PC-3 (cell line): ENCODE data around the gene KLHL12. TPM values are rescaled to one million over a fixed set of nuclear protein-coding genes. Genes with fewer than 3 reads are reported as not detected.

Source experiments
- ATAC-seq: fragments of 200-7000 bp; cut with Tn5 transposase; 2 replicates; pipeline ENCODE4 v1.9.1; 2020; ENCODE audit warnings: mild to moderate bottlenecking, moderate library complexity
- BruUV-seq: library from RNA; stranded (reverse); fragments of 400-500 nt; replicated peaks from 2 replicates; lab custom pipeline; 2021; lab: Mats Ljungman, UMichigan
- CTCF ChIA-PET: fragments of 300-600 bp; sonication (Branson Sonifier 250); formaldehyde crosslinking; loops from one replicate; lab custom pipeline; 2022; ENCODE audit warnings: antibody characterized with exemption; lab: Charles Lee
- POLR2A ChIA-PET: fragments of 300-600 bp; sonication (Branson Sonifier 250); formaldehyde crosslinking; loops from one replicate; lab custom pipeline; 2022; ENCODE audit warnings: antibody characterized with exemption; ENCODE audit not compliant: unreplicated experiment; lab: Charles Lee
- DNase-seq: peaks from one replicate; pipeline ENCODE4 v3.0.0-alpha.2; 2015
- H2AFZ ChIP-seq: fragments of 300-600 bp; sonication (generic); 2 replicates; pipeline ENCODE4 v1.6.0; 2016; ENCODE audit warnings: antibody characterized with exemption, low read length
- H3F3A ChIP-seq: fragments of 300-600 bp; sonication (generic); one replicate; pipeline ENCODE4 v1.6.0; 2017; ENCODE audit warnings: antibody characterized with exemption, low read length, control low read depth, mild to moderate bottlenecking; ENCODE audit not compliant: unreplicated experiment
- H3K27ac ChIP-seq: fragments of 300-600 bp; sonication (generic); 2 replicates; pipeline ENCODE4 v1.5.1; 2016; ENCODE audit warnings: mild to moderate bottlenecking, low read length
- H3K27me3 ChIP-seq: fragments of 300-600 bp; sonication (generic); 2 replicates; pipeline ENCODE4 v1.6.1; 2016; ENCODE audit warnings: low read length, mixed read lengths
- H3K36me3 ChIP-seq: fragments of 300-600 bp; sonication (generic); 2 replicates; pipeline ENCODE4 v1.6.1; 2016; ENCODE audit warnings: low read depth, mixed run types, low read length, mixed read lengths
- H3K4me1 ChIP-seq: fragments of 300-600 bp; sonication (generic); 2 replicates; pipeline ENCODE4 v1.5.1; 2016; ENCODE audit warnings: low read length; ENCODE audit not compliant: insufficient read depth
- H3K4me2 ChIP-seq: fragments of 300-600 bp; sonication (generic); 2 replicates; pipeline ENCODE4 v1.6.0; 2016; ENCODE audit warnings: low read length
- H3K4me3 ChIP-seq: fragments of 300-600 bp; sonication (generic); 2 replicates; pipeline ENCODE4 v1.5.1; 2016; ENCODE audit warnings: mild to moderate bottlenecking, low read length, mixed read lengths
- H3K79me2 ChIP-seq: fragments of 300-600 bp; sonication (generic); 2 replicates; pipeline ENCODE4 v1.6.1; 2017; ENCODE audit warnings: low read length, mixed read lengths
- H3K9ac ChIP-seq: fragments of 300-600 bp; sonication (generic); 2 replicates; pipeline ENCODE4 v1.6.0; 2016; ENCODE audit warnings: mild to moderate bottlenecking, low read length
- H3K9me2 ChIP-seq: fragments of 300-600 bp; sonication (generic); replicated peaks from 2 replicates; pipeline ENCODE4 v1.6.1; 2016; ENCODE audit warnings: mixed run types, low read length, mixed read lengths
- H3K9me3 ChIP-seq: fragments of 300-600 bp; sonication (generic); 2 replicates; pipeline ENCODE4 v1.6.1; 2016; ENCODE audit warnings: low read length, mixed read lengths
- H4K20me1 ChIP-seq: fragments of 300-600 bp; sonication (generic); 2 replicates; pipeline ENCODE4 v1.6.1; 2016; ENCODE audit warnings: low read length, mixed read lengths
- CTCF ChIP-seq: fragments of 300-600 bp; sonication (generic); conservative IDR thresholded peaks from 2 replicates; pipeline ENCODE4 v1.5.1; 2017; ENCODE audit warnings: antibody characterized with exemption, low read depth, mild to moderate bottlenecking, low read length
- EZH2 ChIP-seq: fragments of 300-600 bp; sonication (generic); IDR thresholded peaks from one replicate; pipeline ENCODE4 v1.6.1; 2017; ENCODE audit warnings: antibody characterized with exemption, mild to moderate bottlenecking, low read length; ENCODE audit not compliant: unreplicated experiment
- EZH2phosphoT487 ChIP-seq: fragments of 300-600 bp; sonication (generic); IDR thresholded peaks from 2 replicates; pipeline ENCODE4 v1.6.1; 2018; ENCODE audit warnings: mild to moderate bottlenecking, antibody characterized with exemption, low read length, borderline replicate concordance
- intact Hi-C: fragments of 100-400 bp; cut with micrococcal nuclease; formaldehyde crosslinking; loops from 2 replicates; pipeline ENCODE4 v1.9.0; 2023
- total RNA-seq: library from RNA; depleted of rRNA; stranded (reverse); fragments of >200 nt; gene quantifications from 2 replicates; pipeline ENCODE4 v1.2.3, GENCODE V29; 2014

KLHL12 gene
- total RNA-seq, 1 experiment from 2014 or later = 25.2 TPM

- H3K9ac ChIP-seq = no peak overlapping the region
- no peak overlapping the region for H2AFZ ChIP-seq
- intact Hi-C loops = loop anchor here (2.0 kb wide), 2 partner anchors 30 to 158 kb away; partner anchors contain the start of gene PCAT6
- H3F3A ChIP-seq = no peaks in the 10 kb centered on the region
- POLR2A ChIA-PET = no interaction called here
- no peaks in the 10 kb centered on the region for H3K9me3 ChIP-seq
- TF ChIP-seq EZH2 = no peak
- no peak for TF ChIP-seq EZH2phosphoT487
- TF ChIP-seq CTCF = no peak
- H3K79me2 ChIP-seq = peaks cover 13% of the 10 kb centered on the region
- BruUV-seq = no TSS peak
- no peak overlapping the region for H3K4me3 ChIP-seq
- H3K36me3 ChIP-seq = 0 out of 2 replicates have a peak, but pooled peaks cover 10% of the 10 kb centered on the region
- DNase-seq (no peak), ATAC-seq (no peak)
- no peaks in the 10 kb centered on the region for H4K20me1 ChIP-seq
- no peak overlapping the region for H3K4me2 ChIP-seq
- H3K27me3 ChIP-seq = peaks cover 15% of the 10 kb centered on the region
- peaks cover 19% of the 10 kb centered on the region for H3K4me1 ChIP-seq
- H3K9me2 ChIP-seq = no peaks in the 10 kb centered on the region
- H3K27ac ChIP-seq = no peak overlapping the region
- CTCF ChIA-PET = no interaction called here
Observed at GRCh38 chr1:202968351-202968750, 41.3 kb upstream of the KLHL12 start.

GRCh38 chr1:202967684-202968281, 40.7 kb upstream of the KLHL12 start:
- H3K9me3 ChIP-seq = no peaks in the 10 kb centered on the region
- H3K36me3 ChIP-seq = peaks cover 13% of the 10 kb centered on the region; the same call in 1 of the 2 replicates
- no TSS peak for BruUV-seq
- intact Hi-C loops = loop anchor here (1.0 to 2.0 kb wide), 3 partner anchors 31 to 157 kb away; partner anchors contain the start of gene PCAT6
- TF ChIP-seq EZH2phosphoT487 (no peak), CTCF (no peak), EZH2 (no peak)
- H4K20me1 ChIP-seq = no peaks in the 10 kb centered on the region
- H2AFZ ChIP-seq = peak overlapping the region; percentile 95
- no peak for DNase-seq
- CTCF ChIA-PET = no interaction called here
- no peaks in the 10 kb centered on the region for H3F3A ChIP-seq
- peaks cover 19% of the 10 kb centered on the region for H3K4me1 ChIP-seq
- no peak for ATAC-seq
- peak overlapping the region; percentile 49 for H3K9ac ChIP-seq
- H3K4me2 ChIP-seq = peak overlapping the region; percentile 86
- no peaks in the 10 kb centered on the region for H3K9me2 ChIP-seq
- POLR2A ChIA-PET = no interaction called here
- peaks cover 13% of the 10 kb centered on the region for H3K79me2 ChIP-seq
- peaks cover 10% of the 10 kb centered on the region for H3K27me3 ChIP-seq
- H3K4me3 ChIP-seq = peak overlapping the region; percentile 75
- H3K27ac ChIP-seq = no peak overlapping the region
